NCI-H1436 treated with DMSO at 0.1 percent for 48 hours (cell line): ENCODE data around the gene FAM174C.
A peak's percentile ranks its signal among the peaks of the same experiment; 100 is the strongest.
"Not testable (repeated sequence)": the region's sequence is repeated elsewhere in the genome, so short reads cannot be mapped to it uniquely, and the experiment has no call there.

Source experiments
- DNase-seq: peaks from one replicate; lab custom pipeline; 2025; lab: John Stamatoyannopoulos, UW

Gene FAM174C

GRCh38 chr19:1237027-1237659, 38.2 kb upstream of the FAM174C start:
- no peak for DNase-seq

GRCh38 chr19:1237754-1238368, 37.5 kb upstream of the FAM174C start, which contains the start of gene CBARP:
Gene CBARP (minus strand): TSS chr19:1238005. CDS start chr19:1236100, 1,905 bp downstream.
- no peak for DNase-seq

- no peak for DNase-seq
These were observed 36.7 kb upstream of the FAM174C start for GRCh38 chr19:1238369-1239303.

GRCh38 chr19:1239420-1239795, 35.9 kb upstream of the FAM174C start:
- no peak for DNase-seq

- no peak for DNase-seq
These were observed 35.3 kb upstream of the FAM174C start for GRCh38 chr19:1239796-1240737.

GRCh38 chr19:1240925-1241324, 34.4 kb upstream of the FAM174C start:
- DNase-seq: no peak

GRCh38 chr19:1241417-1242095, 33.8 kb upstream of the FAM174C start, which contains the start of gene ATP5F1D:
Gene ATP5F1D (plus strand): TSS chr19:1241751. CDS start chr19:1241851, 100 bp downstream.
- DNase-seq: peak; percentile 55

GRCh38 chr19:1243768-1244692, 31.3 kb upstream of the FAM174C start:
- DNase-seq: no peak

GRCh38 chr19:1244693-1245451, 30.5 kb upstream of the FAM174C start:
- no peak for DNase-seq

GRCh38 chr19:1245494-1246264, 29.7 kb upstream of the FAM174C start:
- no peak for DNase-seq

- DNase-seq: not testable (repeated sequence)
These were observed 28.9 kb upstream of the FAM174C start for GRCh38 chr19:1246265-1247087.

- no peak for DNase-seq
These were observed 27.6 kb upstream of the FAM174C start for GRCh38 chr19:1247748-1248138.

GRCh38 chr19:1248139-1248785, 27.1 kb upstream of the FAM174C start, which contains the start of gene MIDN:
Gene MIDN (plus strand): TSS chr19:1248583. CDS start chr19:1250297, 1,714 bp downstream.
- DNase-seq: no peak

GRCh38 chr19:1248786-1249297, 26.5 kb upstream of the FAM174C start:
- no peak for DNase-seq

GRCh38 chr19:1249298-1249989, 25.9 kb upstream of the FAM174C start:
- peak; percentile 90 for DNase-seq

- no peak for DNase-seq
These were observed 25.3 kb upstream of the FAM174C start for GRCh38 chr19:1249990-1250436.
